HCT116 (cell line): ENCODE measurements around the gene SUMO3. TPM values are rescaled to one million over a fixed set of nuclear protein-coding genes. Genes with fewer than 3 reads are reported as not detected.

Experiments used
- ATAC-seq: fragments of 200-7000 bp; cut with Tn5 transposase; 2 replicates; pipeline ENCODE4 v1.9.1; 2020; ENCODE audit warnings: mild to moderate bottlenecking, moderate library complexity
- BruUV-seq: library from RNA; stranded (reverse); fragments of 400-500 nt; replicated peaks from 2 replicates; lab custom pipeline; 2021; lab: Mats Ljungman, UMichigan
- CTCF ChIA-PET: fragments of 300-600 bp; sonication (Branson Sonifier 250); formaldehyde crosslinking; loops from one replicate; lab custom pipeline; 2021; ENCODE audit warnings: antibody characterized with exemption; lab: Charles Lee
- POLR2A ChIA-PET: fragments of 300-600, 350-600 bp; sonication (Branson Sonifier 250); formaldehyde crosslinking; loops from one replicate; lab custom pipeline; 2021; ENCODE audit warnings: antibody characterized with exemption; lab: Charles Lee
- RAD21 ChIA-PET, 2 experiments: fragments of 300-600 bp; sonication (Branson Sonifier 250); formaldehyde crosslinking; loops; one replicate each; lab custom pipeline; 2023; ENCODE audit warnings: low total read pairs in 2 of 2; ENCODE audit not compliant: uncharacterized antibody in 2 of 2, unreplicated experiment in 2 of 2, low non-redundant PET in 1 of 2; lab: Charles Lee
- DNase-seq: peaks from one replicate; pipeline ENCODE4 v3.0.0-alpha.2; 2010; ENCODE audit warnings: low read depth, low spot score
- H2AFZ ChIP-seq: fragments of 200-600 bp; shearing (Covaris generic), sonication (generic); 2 replicates; pipeline ENCODE4 v1.6.1; 2017; ENCODE audit warnings: low read depth, mixed run types, mixed read lengths, antibody characterized with exemption, low read length; ENCODE audit not compliant: poor library complexity, severe bottlenecking
- H3K27ac ChIP-seq: 2 replicates; pipeline ENCODE4 v1.5.1; 2012; ENCODE audit warnings: low read depth, low read length
- H3K27me3 ChIP-seq: fragments of 200-600 bp; sonication (generic); 2 replicates; pipeline ENCODE4 v1.6.1; 2016; ENCODE audit warnings: mixed run types, low read length, mixed read lengths; ENCODE audit not compliant: insufficient read depth
- H3K36me3 ChIP-seq, 2 experiments: fragments of 200-500 bp in 1 of 2; fragments of 200-600 bp in 1 of 2; sonication (Bioruptor generic) in 1 of 2; sonication (generic) in 1 of 2; 2 replicates each; pipeline versions ENCODE4 v1.5.1 to v1.6.1; 2014 to 2016; ENCODE audit warnings: low read length in 2 of 2, inconsistent platforms in 1 of 2, mixed read lengths in 1 of 2, mixed run types in 1 of 2; ENCODE audit not compliant: insufficient read depth in 2 of 2, control insufficient read depth in 1 of 2
- H3K4me1 ChIP-seq, 2 experiments: fragments of 200-600 bp in 1 of 2; sonication (generic) in 1 of 2; 2 replicates each; pipeline versions ENCODE4 v1.5.1 to v1.6.1; 2012 to 2017; ENCODE audit warnings: low read length in 2 of 2, inconsistent platforms in 1 of 2, mild to moderate bottlenecking in 1 of 2, mixed read lengths in 1 of 2, mixed run types in 1 of 2, moderate library complexity in 1 of 2; ENCODE audit not compliant: insufficient read depth in 2 of 2, control insufficient read depth in 1 of 2
- H3K4me2 ChIP-seq: fragments of 200-600 bp; sonication (generic); 2 replicates; pipeline ENCODE4 v1.6.1; 2017; ENCODE audit warnings: mixed run types, low read length, mixed read lengths
- H3K4me3 ChIP-seq, 2 experiments: fragments of 200-600 bp in 1 of 2; sonication (generic) in 1 of 2; replicated peaks in 1 of 2; 2 replicates each; pipeline ENCODE4 v1.5.1; 2011 to 2016; ENCODE audit warnings: low read length in 2 of 2, control low read depth in 1 of 2, low read depth in 1 of 2, mild to moderate bottlenecking in 1 of 2, mixed read lengths in 1 of 2, mixed run types in 1 of 2
- H3K79me2 ChIP-seq: fragments of 200-600 bp; sonication (generic); 2 replicates; pipeline ENCODE4 v1.6.1; 2017; ENCODE audit warnings: mild to moderate bottlenecking, mixed run types, low read length, moderate library complexity, mixed read lengths; ENCODE audit not compliant: insufficient read depth
- H3K9ac ChIP-seq: fragments of 200-600 bp; sonication (generic); 2 replicates; pipeline ENCODE4 v1.6.1; 2016; ENCODE audit warnings: low read length, mixed read lengths
- H3K9me2 ChIP-seq: fragments of 200-600 bp; sonication (generic), shearing (Covaris generic); 2 replicates; pipeline ENCODE4 v1.6.1; 2017; ENCODE audit warnings: mixed run types, mild to moderate bottlenecking, moderate library complexity; ENCODE audit not compliant: insufficient read depth
- H3K9me3 ChIP-seq, 2 experiments: fragments of 200-500 bp in 1 of 2; fragments of 200-600 bp in 1 of 2; sonication (Bioruptor generic) in 1 of 2; sonication (generic) in 1 of 2; 2 replicates each; pipeline ENCODE4 v1.6.1; 2014 to 2017; ENCODE audit warnings: low read length in 2 of 2, mixed read lengths in 2 of 2, inconsistent platforms in 1 of 2, low read depth in 1 of 2, mild to moderate bottlenecking in 1 of 2, mixed run types in 1 of 2, moderate library complexity in 1 of 2; ENCODE audit not compliant: control insufficient read depth in 1 of 2, insufficient read depth in 1 of 2
- H4K20me1 ChIP-seq: fragments of 200-600 bp; sonication (generic), shearing (Covaris generic); 2 replicates; pipeline ENCODE4 v1.6.1; 2017; ENCODE audit warnings: mixed run types, mild to moderate bottlenecking, moderate library complexity; ENCODE audit not compliant: insufficient read depth
- CBX3 ChIP-seq: IDR thresholded peaks from 2 replicates; pipeline ENCODE4 v1.6.1; 2012; ENCODE audit warnings: low read depth
- ELF1 ChIP-seq: IDR thresholded peaks from 2 replicates; pipeline ENCODE4 v1.6.1; 2012; ENCODE audit warnings: low read depth, borderline replicate concordance
- EZH2phosphoT487 ChIP-seq: fragments of 200-600 bp; IDR thresholded peaks from 2 replicates; pipeline ENCODE4 v1.6.1; 2018; ENCODE audit warnings: antibody characterized with exemption, borderline replicate concordance
- RAD21 ChIP-seq: IDR thresholded peaks from 2 replicates; pipeline ENCODE4 v1.6.1; 2012; ENCODE audit warnings: low read depth, mild to moderate bottlenecking
- TCF7L2 ChIP-seq: IDR thresholded peaks from 2 replicates; pipeline ENCODE4 v1.7.0; 2011; ENCODE audit warnings: borderline replicate concordance, inconsistent platforms; ENCODE audit not compliant: insufficient read depth, insufficient read length; ENCODE audit errors: extremely low read depth
- intact Hi-C: fragments of 100-400 bp; cut with micrococcal nuclease; formaldehyde crosslinking; loops from 2 replicates; pipeline ENCODE4 v1.10.0; 2022
- total RNA-seq: library from RNA; stranded (reverse); gene quantifications from one replicate; pipeline ENCODE4 v1.2.1, GENCODE V29; 2021; ENCODE audit not compliant: unreplicated experiment
- TF ChIP-seq, protein P1 (sequence below), 3 experiments: fragments of 200-600 bp in 1 of 3; sonication (generic) in 1 of 3; IDR thresholded peaks in 2 of 3; conservative IDR thresholded peaks in 1 of 3; 2 replicates each; pipeline ENCODE4 v1.5.1; 2012 to 2017; ENCODE audit warnings: low read depth in 2 of 3, low read length in 2 of 3, antibody characterized with exemption in 1 of 3, borderline replicate concordance in 1 of 3, control low read depth in 1 of 3, mild to moderate bottlenecking in 1 of 3, mixed read lengths in 1 of 3, mixed run types in 1 of 3, moderate library complexity in 1 of 3; ENCODE audit not compliant: insufficient read depth in 1 of 3
- TF ChIP-seq, protein P2 (sequence below): IDR thresholded peaks from 2 replicates; pipeline ENCODE4 v1.6.1; 2012

The SUMO3 gene
- total RNA-seq, 1 experiment from 2014 or later: 31.5 TPM

DNA sequence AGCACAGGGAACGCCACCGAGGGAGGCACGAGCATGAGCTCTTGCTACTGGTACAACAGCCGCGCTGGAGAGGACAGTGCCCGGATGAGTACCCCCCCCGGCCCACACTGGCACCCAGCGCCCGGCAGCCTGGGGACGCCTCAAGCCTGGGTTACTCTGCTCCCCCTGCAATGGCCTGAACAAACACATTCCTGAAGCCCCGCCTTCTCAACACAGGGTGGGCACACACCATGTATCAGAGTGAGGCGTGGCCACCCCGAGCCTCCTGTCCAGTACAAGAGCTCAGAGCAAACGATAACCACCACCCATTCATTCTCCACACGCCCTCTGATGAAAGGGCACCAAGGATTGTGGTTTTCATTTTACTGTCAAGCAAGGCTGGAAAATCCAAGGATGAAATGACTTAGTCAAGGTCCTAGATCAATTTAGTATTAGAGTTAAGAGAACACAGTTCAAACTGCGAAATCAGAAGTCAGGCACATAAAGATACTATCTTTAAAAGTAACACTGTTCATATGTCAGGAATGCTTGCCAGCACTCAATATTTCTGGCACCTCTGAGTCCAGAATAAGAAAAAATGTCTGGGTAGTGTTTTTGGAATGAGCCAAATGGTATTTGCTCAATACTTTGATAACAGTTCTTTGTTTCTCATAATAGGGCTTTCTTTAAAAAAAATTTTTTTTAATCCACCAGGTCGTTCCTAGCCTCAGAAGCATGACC, 38.3 kb downstream of the SUMO3 start:
- peak overlapping the region; percentile 47; the same call in 1 of the 2 replicates for H3K4me2 ChIP-seq
- no peaks in the 10 kb centered on the region for H3K9me2 ChIP-seq
- peak; percentile 55; the same call in 1 of the 2 replicates for ATAC-seq
- TF ChIP-seq EZH2phosphoT487: no peak
- no peak for TF ChIP-seq TCF7L2
- TF ChIP-seq, protein P1, sequence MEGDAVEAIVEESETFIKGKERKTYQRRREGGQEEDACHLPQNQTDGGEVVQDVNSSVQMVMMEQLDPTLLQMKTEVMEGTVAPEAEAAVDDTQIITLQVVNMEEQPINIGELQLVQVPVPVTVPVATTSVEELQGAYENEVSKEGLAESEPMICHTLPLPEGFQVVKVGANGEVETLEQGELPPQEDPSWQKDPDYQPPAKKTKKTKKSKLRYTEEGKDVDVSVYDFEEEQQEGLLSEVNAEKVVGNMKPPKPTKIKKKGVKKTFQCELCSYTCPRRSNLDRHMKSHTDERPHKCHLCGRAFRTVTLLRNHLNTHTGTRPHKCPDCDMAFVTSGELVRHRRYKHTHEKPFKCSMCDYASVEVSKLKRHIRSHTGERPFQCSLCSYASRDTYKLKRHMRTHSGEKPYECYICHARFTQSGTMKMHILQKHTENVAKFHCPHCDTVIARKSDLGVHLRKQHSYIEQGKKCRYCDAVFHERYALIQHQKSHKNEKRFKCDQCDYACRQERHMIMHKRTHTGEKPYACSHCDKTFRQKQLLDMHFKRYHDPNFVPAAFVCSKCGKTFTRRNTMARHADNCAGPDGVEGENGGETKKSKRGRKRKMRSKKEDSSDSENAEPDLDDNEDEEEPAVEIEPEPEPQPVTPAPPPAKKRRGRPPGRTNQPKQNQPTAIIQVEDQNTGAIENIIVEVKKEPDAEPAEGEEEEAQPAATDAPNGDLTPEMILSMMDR (IDR thresholded peaks at IDR 0.05 in 2 of 3, conservative IDR thresholded peaks at IDR 0.05 in 1 of 3; ENCODE audit: borderline replicate concordance in 1 of 3, insufficient read depth in 1 of 3, low read depth in 2 of 3, low read length in 2 of 3): no peak
- no peak for TF ChIP-seq RAD21
- no peak for TF ChIP-seq ELF1
- TF ChIP-seq, protein P2, sequence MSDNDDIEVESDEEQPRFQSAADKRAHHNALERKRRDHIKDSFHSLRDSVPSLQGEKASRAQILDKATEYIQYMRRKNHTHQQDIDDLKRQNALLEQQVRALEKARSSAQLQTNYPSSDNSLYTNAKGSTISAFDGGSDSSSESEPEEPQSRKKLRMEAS: no peak
- TF ChIP-seq CBX3: no peak
- H3K27ac ChIP-seq: no peak overlapping the region
- H2AFZ ChIP-seq: no peak overlapping the region
- H3K27me3 ChIP-seq: no peaks in the 10 kb centered on the region
- H4K20me1 ChIP-seq: peaks cover 11% of the 10 kb centered on the region; the same call in 1 of the 2 replicates
- peaks cover 100% of the 10 kb centered on the region for H3K79me2 ChIP-seq
- ChIA-PET CTCF (interaction anchor here (1.1 to 1.6 kb wide), 2 partner anchors 22 to 269 kb away, joined by 3 to 7 read pairs; partner anchors contain the start of gene UBE2G2), POLR2A (no interaction called here), RAD21 (no interaction called here)
- no peak overlapping the region for H3K4me3 ChIP-seq
- no TSS peak for BruUV-seq
- H3K9ac ChIP-seq: no peak overlapping the region
- peaks cover 20 to 26% of the 10 kb centered on the region in 2 experiments for H3K36me3 ChIP-seq
- DNase-seq: no peak
- peaks cover 23 to 27% of the 10 kb centered on the region in 2 experiments for H3K4me1 ChIP-seq
- intact Hi-C loops: loop anchor here (5.0 kb wide), 1 partner anchor 88 kb away; no protein-coding TSS in a partner anchor
- H3K9me3 ChIP-seq: no peaks in the 10 kb centered on the region
